Effector CD8-positive, alpha-beta T cell (primary cell): ENCODE measurements around the gene RHOT1.

Source experiments
- DNase-seq: peaks from one replicate; lab custom pipeline; 2025; lab: John Stamatoyannopoulos, UW

The RHOT1 gene

GRCh38 chr17:32268734-32269288 is 126.5 kb downstream of the RHOT1 start:
- no peak for DNase-seq

- DNase-seq = no peak
Observed at GRCh38 chr17:32269377-32269776, 127.1 kb downstream of the RHOT1 start.

GRCh38 chr17:32271844-32272243 is 129.5 kb downstream of the RHOT1 start:
- DNase-seq = no peak

- no peak for DNase-seq
Observed at GRCh38 chr17:32274101-32274500, 131.8 kb downstream of the RHOT1 start.

- no peak for DNase-seq
Observed at GRCh38 chr17:32274643-32275042, 132.3 kb downstream of the RHOT1 start.
